HCT116 (cell line): ENCODE data around the gene FOXN3. TPM values are rescaled to one million over a fixed set of nuclear protein-coding genes. Genes with fewer than 3 reads are reported as not detected.
A peak's percentile ranks its signal among the peaks of the same experiment; 100 is the strongest.

Source experiments
- ATAC-seq: fragments of 200-7000 bp; cut with Tn5 transposase; 2 replicates; pipeline ENCODE4 v1.9.1; 2020; ENCODE audit warnings: mild to moderate bottlenecking, moderate library complexity
- BruUV-seq: library from RNA; stranded (reverse); fragments of 400-500 nt; replicated peaks from 2 replicates; lab custom pipeline; 2021; lab: Mats Ljungman, UMichigan
- CTCF ChIA-PET: fragments of 300-600 bp; sonication (Branson Sonifier 250); formaldehyde crosslinking; loops from one replicate; lab custom pipeline; 2021; ENCODE audit warnings: antibody characterized with exemption; lab: Charles Lee
- POLR2A ChIA-PET: fragments of 300-600, 350-600 bp; sonication (Branson Sonifier 250); formaldehyde crosslinking; loops from one replicate; lab custom pipeline; 2021; ENCODE audit warnings: antibody characterized with exemption; lab: Charles Lee
- RAD21 ChIA-PET, 2 experiments: fragments of 300-600 bp; sonication (Branson Sonifier 250); formaldehyde crosslinking; loops; one replicate each; lab custom pipeline; 2023; ENCODE audit warnings: low total read pairs in 2 of 2; ENCODE audit not compliant: uncharacterized antibody in 2 of 2, unreplicated experiment in 2 of 2, low non-redundant PET in 1 of 2; lab: Charles Lee
- DNase-seq: peaks from one replicate; pipeline ENCODE4 v3.0.0-alpha.2; 2010; ENCODE audit warnings: low read depth, low spot score
- H2AFZ ChIP-seq: fragments of 200-600 bp; shearing (Covaris generic), sonication (generic); 2 replicates; pipeline ENCODE4 v1.6.1; 2017; ENCODE audit warnings: low read depth, mixed run types, mixed read lengths, antibody characterized with exemption, low read length; ENCODE audit not compliant: poor library complexity, severe bottlenecking
- H3K27ac ChIP-seq: 2 replicates; pipeline ENCODE4 v1.5.1; 2012; ENCODE audit warnings: low read depth, low read length
- H3K27me3 ChIP-seq: fragments of 200-600 bp; sonication (generic); 2 replicates; pipeline ENCODE4 v1.6.1; 2016; ENCODE audit warnings: mixed run types, low read length, mixed read lengths; ENCODE audit not compliant: insufficient read depth
- H3K36me3 ChIP-seq, 2 experiments: fragments of 200-500 bp in 1 of 2; fragments of 200-600 bp in 1 of 2; sonication (Bioruptor generic) in 1 of 2; sonication (generic) in 1 of 2; 2 replicates each; pipeline versions ENCODE4 v1.5.1 to v1.6.1; 2014 to 2016; ENCODE audit warnings: low read length in 2 of 2, inconsistent platforms in 1 of 2, mixed read lengths in 1 of 2, mixed run types in 1 of 2; ENCODE audit not compliant: insufficient read depth in 2 of 2, control insufficient read depth in 1 of 2
- H3K4me1 ChIP-seq, 2 experiments: fragments of 200-600 bp in 1 of 2; sonication (generic) in 1 of 2; 2 replicates each; pipeline versions ENCODE4 v1.5.1 to v1.6.1; 2012 to 2017; ENCODE audit warnings: low read length in 2 of 2, inconsistent platforms in 1 of 2, mild to moderate bottlenecking in 1 of 2, mixed read lengths in 1 of 2, mixed run types in 1 of 2, moderate library complexity in 1 of 2; ENCODE audit not compliant: insufficient read depth in 2 of 2, control insufficient read depth in 1 of 2
- H3K4me2 ChIP-seq: fragments of 200-600 bp; sonication (generic); 2 replicates; pipeline ENCODE4 v1.6.1; 2017; ENCODE audit warnings: mixed run types, low read length, mixed read lengths
- H3K4me3 ChIP-seq, 2 experiments: fragments of 200-600 bp in 1 of 2; sonication (generic) in 1 of 2; replicated peaks in 1 of 2; 2 replicates each; pipeline ENCODE4 v1.5.1; 2011 to 2016; ENCODE audit warnings: low read length in 2 of 2, control low read depth in 1 of 2, low read depth in 1 of 2, mild to moderate bottlenecking in 1 of 2, mixed read lengths in 1 of 2, mixed run types in 1 of 2
- H3K79me2 ChIP-seq: fragments of 200-600 bp; sonication (generic); 2 replicates; pipeline ENCODE4 v1.6.1; 2017; ENCODE audit warnings: mild to moderate bottlenecking, mixed run types, low read length, moderate library complexity, mixed read lengths; ENCODE audit not compliant: insufficient read depth
- H3K9ac ChIP-seq: fragments of 200-600 bp; sonication (generic); 2 replicates; pipeline ENCODE4 v1.6.1; 2016; ENCODE audit warnings: low read length, mixed read lengths
- H3K9me2 ChIP-seq: fragments of 200-600 bp; sonication (generic), shearing (Covaris generic); 2 replicates; pipeline ENCODE4 v1.6.1; 2017; ENCODE audit warnings: mixed run types, mild to moderate bottlenecking, moderate library complexity; ENCODE audit not compliant: insufficient read depth
- H3K9me3 ChIP-seq, 2 experiments: fragments of 200-500 bp in 1 of 2; fragments of 200-600 bp in 1 of 2; sonication (Bioruptor generic) in 1 of 2; sonication (generic) in 1 of 2; 2 replicates each; pipeline ENCODE4 v1.6.1; 2014 to 2017; ENCODE audit warnings: low read length in 2 of 2, mixed read lengths in 2 of 2, inconsistent platforms in 1 of 2, low read depth in 1 of 2, mild to moderate bottlenecking in 1 of 2, mixed run types in 1 of 2, moderate library complexity in 1 of 2; ENCODE audit not compliant: control insufficient read depth in 1 of 2, insufficient read depth in 1 of 2
- H4K20me1 ChIP-seq: fragments of 200-600 bp; sonication (generic), shearing (Covaris generic); 2 replicates; pipeline ENCODE4 v1.6.1; 2017; ENCODE audit warnings: mixed run types, mild to moderate bottlenecking, moderate library complexity; ENCODE audit not compliant: insufficient read depth
- CTCF ChIP-seq, 3 experiments: fragments of 200-600 bp in 1 of 3; sonication (generic) in 1 of 3; IDR thresholded peaks in 2 of 3; conservative IDR thresholded peaks in 1 of 3; 2 replicates each; pipeline ENCODE4 v1.5.1; 2012 to 2017; ENCODE audit warnings: low read depth in 2 of 3, low read length in 2 of 3, antibody characterized with exemption in 1 of 3, borderline replicate concordance in 1 of 3, control low read depth in 1 of 3, mild to moderate bottlenecking in 1 of 3, mixed read lengths in 1 of 3, mixed run types in 1 of 3, moderate library complexity in 1 of 3; ENCODE audit not compliant: insufficient read depth in 1 of 3
- EGR1 ChIP-seq: IDR thresholded peaks from 2 replicates; pipeline ENCODE4 v1.6.1; 2012; ENCODE audit warnings: low read depth
- ELF1 ChIP-seq: IDR thresholded peaks from 2 replicates; pipeline ENCODE4 v1.6.1; 2012; ENCODE audit warnings: low read depth, borderline replicate concordance
- EZH2 ChIP-seq: fragments of 200-600 bp; sonication (generic); IDR thresholded peaks from 2 replicates; pipeline ENCODE4 v1.6.1; 2017; ENCODE audit warnings: antibody characterized with exemption, mixed run types
- EZH2phosphoT487 ChIP-seq: fragments of 200-600 bp; IDR thresholded peaks from 2 replicates; pipeline ENCODE4 v1.6.1; 2018; ENCODE audit warnings: antibody characterized with exemption, borderline replicate concordance
- FOSL1 ChIP-seq: IDR thresholded peaks from 2 replicates; pipeline ENCODE4 v1.6.1; 2012; ENCODE audit warnings: low read depth
- JUND ChIP-seq: IDR thresholded peaks from 2 replicates; pipeline ENCODE4 v1.6.1; 2012
- POLR2A ChIP-seq: IDR thresholded peaks from 2 replicates; pipeline ENCODE4 v1.7.0; 2011; ENCODE audit warnings: borderline replicate concordance; ENCODE audit not compliant: insufficient read depth, insufficient read length; ENCODE audit errors: extremely low read depth
- POLR2AphosphoS5 ChIP-seq: IDR thresholded peaks from 2 replicates; pipeline ENCODE4 v1.6.1; 2011; ENCODE audit warnings: mild to moderate bottlenecking, low read depth, low read length, moderate library complexity
- SIN3A ChIP-seq: IDR thresholded peaks from 2 replicates; pipeline ENCODE4 v1.6.1; 2012; ENCODE audit warnings: low read depth
- SP1 ChIP-seq: IDR thresholded peaks from 2 replicates; pipeline ENCODE4 v1.6.1; 2012; ENCODE audit warnings: low read depth
- SRF ChIP-seq: IDR thresholded peaks from 2 replicates; pipeline ENCODE4 v1.6.1; 2012; ENCODE audit warnings: low read depth
- TCF7L2 ChIP-seq: IDR thresholded peaks from 2 replicates; pipeline ENCODE4 v1.7.0; 2011; ENCODE audit warnings: borderline replicate concordance, inconsistent platforms; ENCODE audit not compliant: insufficient read depth, insufficient read length; ENCODE audit errors: extremely low read depth
- ZFX ChIP-seq: fragments of 450-650 bp; IDR thresholded peaks from 2 replicates; pipeline ENCODE4 v1.6.1; 2017
- intact Hi-C: fragments of 100-400 bp; cut with micrococcal nuclease; formaldehyde crosslinking; loops from 2 replicates; pipeline ENCODE4 v1.10.0; 2022
- total RNA-seq: library from RNA; stranded (reverse); gene quantifications from one replicate; pipeline ENCODE4 v1.2.1, GENCODE V29; 2021; ENCODE audit not compliant: unreplicated experiment
- TF ChIP-seq, protein P1 (sequence below): IDR thresholded peaks from 2 replicates; pipeline ENCODE4 v1.6.1; 2011; ENCODE audit warnings: mild to moderate bottlenecking, low read length, moderate library complexity; ENCODE audit not compliant: insufficient replicate concordance; ENCODE audit errors: extremely low read depth
- TF ChIP-seq, protein P2 (sequence below): IDR thresholded peaks from 2 replicates; pipeline ENCODE4 v1.6.1; 2012

FOXN3 gene
- total RNA-seq, 1 experiment from 2014 or later: 20.0 TPM

DNA sequence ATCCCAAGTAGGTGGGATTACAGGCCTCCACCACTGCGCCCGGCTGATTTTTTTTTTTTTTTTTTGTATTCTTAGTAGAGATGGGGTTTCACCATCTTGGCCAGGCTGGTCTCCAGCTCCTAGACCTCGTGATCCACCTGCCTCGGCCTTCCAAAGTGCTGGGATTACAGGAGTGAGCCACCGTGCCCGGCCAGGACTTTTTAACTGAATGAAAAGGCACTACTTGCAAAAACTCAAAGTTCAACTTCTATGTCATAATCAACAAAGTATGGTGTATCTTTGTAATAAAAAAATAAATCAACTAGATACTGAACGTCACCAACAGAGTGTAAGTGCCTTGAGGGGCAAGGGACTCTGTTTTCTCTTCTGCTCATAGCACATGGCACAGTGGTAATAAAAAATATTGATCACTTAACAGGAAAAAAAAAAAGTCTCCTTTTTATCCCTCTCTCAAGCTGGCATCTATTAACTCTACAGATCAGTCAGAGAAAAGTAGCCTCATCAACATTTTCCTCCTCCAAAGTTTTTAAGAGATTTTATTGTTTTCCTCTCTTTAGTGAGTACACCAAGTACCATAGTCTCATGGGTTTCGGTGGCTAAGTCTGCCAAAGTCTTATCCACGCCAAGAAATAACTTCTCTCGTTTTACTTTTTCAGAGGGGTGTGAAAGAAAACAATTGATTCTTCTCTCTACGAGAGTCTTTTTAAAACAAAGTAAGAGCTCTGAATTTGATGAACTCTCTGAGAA, 10.6 kb upstream of the FOXN3 start:
- no peaks in the 10 kb centered on the region for H3K9me3 ChIP-seq
- no TSS peak for BruUV-seq
- ATAC-seq (no peak), DNase-seq (no peak)
- no peaks in the 10 kb centered on the region for H4K20me1 ChIP-seq
- H3K4me3 ChIP-seq: no peak overlapping the region
- POLR2A ChIA-PET: no interaction called here
- no peak overlapping the region for H3K9ac ChIP-seq
- no peak for TF ChIP-seq POLR2A
- CTCF ChIA-PET: no interaction called here
- RAD21 ChIA-PET: no interaction called here
- H3K36me3 ChIP-seq: no peaks in the 10 kb centered on the region
- intact Hi-C loops: loop anchor here (10.0 kb wide), 1 partner anchor 527 kb away; the partner anchor contains the start of genes EFCAB11 and TDP1
- no peaks in the 10 kb centered on the region for H3K9me2 ChIP-seq
- H3K27me3 ChIP-seq: 0 out of 2 replicates have a peak, but pooled peaks cover 5% of the 10 kb centered on the region
- peaks cover 19 to 33% of the 10 kb centered on the region in 2 experiments for H3K4me1 ChIP-seq
- no peak overlapping the region for H3K4me2 ChIP-seq
- H2AFZ ChIP-seq: no peak overlapping the region
- no peaks in the 10 kb centered on the region for H3K79me2 ChIP-seq
- H3K27ac ChIP-seq: no peak overlapping the region

DNA sequence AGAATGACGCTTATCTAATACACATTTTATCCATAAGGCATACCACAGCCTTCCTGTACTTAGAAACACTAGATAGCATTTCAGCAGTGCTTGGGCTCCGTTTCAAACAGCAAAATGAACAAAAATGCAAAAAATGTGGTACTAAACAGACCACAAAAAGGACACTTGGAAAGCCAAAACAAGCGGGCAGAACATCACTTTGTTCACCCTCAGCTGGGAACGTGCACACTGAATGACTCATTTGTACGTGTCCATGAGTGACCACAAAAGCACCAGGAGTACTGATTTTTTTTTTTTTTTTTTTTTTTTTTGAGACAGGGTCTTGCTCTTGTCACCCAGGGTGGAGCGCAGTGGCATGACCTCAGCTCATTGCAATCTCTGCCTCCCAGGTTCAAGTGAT, 8.9 kb upstream of the FOXN3 start:
- DNase-seq (peak; percentile 48), ATAC-seq (peak; percentile 86)
- peaks cover 19 to 33% of the 10 kb centered on the region in 2 experiments for H3K4me1 ChIP-seq
- H3K79me2 ChIP-seq: no peaks in the 10 kb centered on the region
- no peak overlapping the region for H2AFZ ChIP-seq
- peak overlapping the region; percentile 40 for H3K4me2 ChIP-seq
- H3K36me3 ChIP-seq: no peaks in the 10 kb centered on the region
- 0 out of 2 replicates have a peak, but pooled peaks cover 5% of the 10 kb centered on the region for H3K27me3 ChIP-seq
- ChIA-PET RAD21 (interaction anchor here in 1 of 2 experiments (0.7 kb wide), 1 partner anchor 173 kb away, joined by 4 read pairs; no protein-coding TSS in a partner anchor), POLR2A (no interaction called here), CTCF (no interaction called here)
- H3K9me3 ChIP-seq: no peaks in the 10 kb centered on the region
- intact Hi-C loops: loop anchor here (10.0 kb wide), 1 partner anchor 529 kb away; the partner anchor contains the start of genes EFCAB11 and TDP1
- H3K9ac ChIP-seq: no peak overlapping the region
- no TSS peak for BruUV-seq
- no peak overlapping the region for H3K27ac ChIP-seq
- H4K20me1 ChIP-seq: no peaks in the 10 kb centered on the region
- H3K4me3 ChIP-seq: 0 out of 4 replicates have a peak overlapping the region, but pooled peaks of 1 of the 2 experiments have one; percentile 2
- no peaks in the 10 kb centered on the region for H3K9me2 ChIP-seq
- TF ChIP-seq POLR2AphosphoS5: no peak
- no peak for TF ChIP-seq EZH2
- peak; percentile 62 for TF ChIP-seq SP1
- TF ChIP-seq SIN3A: no peak
- TF ChIP-seq ELF1: no peak
- TF ChIP-seq TCF7L2: no peak
- TF ChIP-seq CTCF (IDR thresholded peaks at IDR 0.05 in 2 of 3, conservative IDR thresholded peaks at IDR 0.05 in 1 of 3; ENCODE audit: borderline replicate concordance in 1 of 3, insufficient read depth in 1 of 3, low read depth in 2 of 3, low read length in 2 of 3): no peak
- TF ChIP-seq JUND: peak; percentile 72
- no peak for TF ChIP-seq EZH2phosphoT487
- no peak for TF ChIP-seq SRF
- peak; percentile 82 for TF ChIP-seq FOSL1
- no peak for TF ChIP-seq POLR2A
- TF ChIP-seq, protein P1, sequence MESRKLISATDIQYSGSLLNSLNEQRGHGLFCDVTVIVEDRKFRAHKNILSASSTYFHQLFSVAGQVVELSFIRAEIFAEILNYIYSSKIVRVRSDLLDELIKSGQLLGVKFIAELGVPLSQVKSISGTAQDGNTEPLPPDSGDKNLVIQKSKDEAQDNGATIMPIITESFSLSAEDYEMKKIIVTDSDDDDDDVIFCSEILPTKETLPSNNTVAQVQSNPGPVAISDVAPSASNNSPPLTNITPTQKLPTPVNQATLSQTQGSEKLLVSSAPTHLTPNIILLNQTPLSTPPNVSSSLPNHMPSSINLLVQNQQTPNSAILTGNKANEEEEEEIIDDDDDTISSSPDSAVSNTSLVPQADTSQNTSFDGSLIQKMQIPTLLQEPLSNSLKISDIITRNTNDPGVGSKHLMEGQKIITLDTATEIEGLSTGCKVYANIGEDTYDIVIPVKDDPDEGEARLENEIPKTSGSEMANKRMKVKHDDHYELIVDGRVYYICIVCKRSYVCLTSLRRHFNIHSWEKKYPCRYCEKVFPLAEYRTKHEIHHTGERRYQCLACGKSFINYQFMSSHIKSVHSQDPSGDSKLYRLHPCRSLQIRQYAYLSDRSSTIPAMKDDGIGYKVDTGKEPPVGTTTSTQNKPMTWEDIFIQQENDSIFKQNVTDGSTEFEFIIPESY: no peak
- no peak for TF ChIP-seq ZFX
- TF ChIP-seq, protein P2, sequence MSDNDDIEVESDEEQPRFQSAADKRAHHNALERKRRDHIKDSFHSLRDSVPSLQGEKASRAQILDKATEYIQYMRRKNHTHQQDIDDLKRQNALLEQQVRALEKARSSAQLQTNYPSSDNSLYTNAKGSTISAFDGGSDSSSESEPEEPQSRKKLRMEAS: peak; percentile 38; the same call in 1 of the 2 replicates
- no peak for TF ChIP-seq EGR1
